K562 (cell line): ENCODE results near the gene NCAPG2. TPM values are rescaled to one million over a fixed set of nuclear protein-coding genes. Genes with fewer than 3 reads are reported as not detected.
"Not testable (repeated sequence)": the region's sequence is repeated elsewhere in the genome, so short reads cannot be mapped to it uniquely, and the experiment has no call there.

Source experiments
- JUN ChIP-seq, 2 experiments: sonication (generic) in 1 of 2; formaldehyde crosslinking in 1 of 2; IDR thresholded peaks; 2 replicates each; pipeline versions ENCODE4 v1.6.1 to v1.8.0; 2012 to 2022; ENCODE audit warnings: borderline replicate concordance in 2 of 2, mild to moderate bottlenecking in 2 of 2, improper control_type of control experiment in 1 of 2, low read depth in 1 of 2, low read length in 1 of 2, missing genetic modification reagents in 1 of 2
- LARP7 ChIP-seq: fragments of 450-650 bp; IDR thresholded peaks from 2 replicates; pipeline ENCODE4 v1.6.1; 2016
- ZC3H4 ChIP-seq: sonication (generic); formaldehyde crosslinking; IDR thresholded peaks from 2 replicates; pipeline ENCODE4 v1.9.0; 2021; ENCODE audit warnings: missing genetic modification reagents, borderline replicate concordance
- polyA plus RNA-seq, 8 experiments: library from polyadenylated mRNA; depleted of rRNA in 4 of 8; stranded (reverse) in 5 of 8; unstranded in 3 of 8; fragments of >200 nt; fragmentation: Nextera tagmentation in 2 of 8; fragmentation: Illumina TruSeq in 1 of 8; extraction: Ambion mirVana in 2 of 8; extraction: Trizol in 1 of 8; gene quantifications; 2 replicates each; pipeline versions ENCODE4 v1.2.1 to v1.2.3, GENCODE V29; 2011 to 2014; ENCODE audit warnings: inconsistent platforms in 1 of 8, missing spikeins in 1 of 8
- total RNA-seq, 7 experiments: library from RNA; depleted of rRNA in 6 of 7; stranded (reverse); fragments of >200 nt in 6 of 7; fragmentation: Illumina TruSeq in 2 of 7; extraction: Trizol in 2 of 7; gene quantifications; 2 replicates each; pipeline versions ENCODE4 v1.2.1 to v1.2.3, GENCODE V29; 2011 to 2021; ENCODE audit warnings: low replicate concordance in 1 of 7
- TF ChIP-seq, protein P1 (sequence below): sonication (generic); formaldehyde crosslinking; IDR thresholded peaks from 2 replicates; pipeline ENCODE4 v1.8.0; 2023; ENCODE audit warnings: missing genetic modification reagents, mild to moderate bottlenecking, borderline replicate concordance

The NCAPG2 gene
- total and polyA plus RNA-seq, 9 of the 15 experiments (the other 6 are each of a cell fraction or from before 2014, with no cell fraction given), result 21.5 to 127 (median 86.1) TPM

DNA sequence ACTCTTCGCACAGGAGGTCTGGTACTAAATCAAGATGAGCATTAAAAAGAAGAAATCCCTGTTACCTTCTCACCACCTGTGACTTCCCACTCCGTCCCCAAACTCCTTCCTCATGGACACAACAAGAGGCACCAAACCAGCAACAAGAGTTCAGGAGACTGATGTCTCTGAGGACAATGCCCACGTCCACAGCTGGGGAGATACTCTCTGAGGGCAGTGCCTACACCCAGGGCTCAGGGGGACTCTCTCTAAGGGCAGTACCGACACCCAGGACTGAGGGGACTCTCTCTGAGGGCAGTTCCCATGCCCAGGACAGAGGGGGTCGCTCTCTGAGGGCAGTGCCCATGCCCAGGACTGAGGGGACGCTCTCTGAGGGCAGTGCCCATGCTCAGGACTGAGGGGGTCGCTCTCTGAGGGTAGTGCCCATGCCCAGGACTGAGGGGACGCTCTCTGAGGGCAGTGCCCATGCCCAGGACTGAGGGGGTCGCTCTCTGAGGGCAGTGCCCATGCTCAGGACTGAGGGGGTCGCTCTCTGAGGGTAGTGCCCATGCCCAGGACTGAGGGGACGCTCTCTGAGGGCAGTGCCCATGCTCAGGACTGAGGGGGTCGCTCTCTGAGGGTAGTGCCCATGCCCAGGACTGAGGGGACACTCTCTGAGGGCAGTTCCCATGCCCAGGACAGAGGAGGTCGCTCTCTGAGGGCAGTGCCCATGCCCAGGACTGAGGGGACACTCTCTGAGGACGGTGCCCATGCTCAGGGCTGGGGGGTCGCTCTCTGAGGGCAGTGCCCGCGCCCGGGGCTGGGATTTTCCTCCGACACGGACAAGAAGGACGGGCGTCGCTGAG is 703 bp downstream of the NCAPG2 start (continued):
- TF ChIP-seq JUN (IDR thresholded peaks at IDR 0.05; ENCODE audit: borderline replicate concordance, low read depth, low read length), result not testable (repeated sequence)
- TF ChIP-seq JUN (CRISPR knock-in tag; IDR thresholded peaks at IDR 0.05; ENCODE audit: borderline replicate concordance) (0 out of 2 replicates have a peak, but pooled peaks have one; percentile 43), LARP7 (0 out of 2 replicates have a peak, but pooled peaks have one; percentile 60), ZC3H4 (peak; percentile 95)
- TF ChIP-seq, protein P1, sequence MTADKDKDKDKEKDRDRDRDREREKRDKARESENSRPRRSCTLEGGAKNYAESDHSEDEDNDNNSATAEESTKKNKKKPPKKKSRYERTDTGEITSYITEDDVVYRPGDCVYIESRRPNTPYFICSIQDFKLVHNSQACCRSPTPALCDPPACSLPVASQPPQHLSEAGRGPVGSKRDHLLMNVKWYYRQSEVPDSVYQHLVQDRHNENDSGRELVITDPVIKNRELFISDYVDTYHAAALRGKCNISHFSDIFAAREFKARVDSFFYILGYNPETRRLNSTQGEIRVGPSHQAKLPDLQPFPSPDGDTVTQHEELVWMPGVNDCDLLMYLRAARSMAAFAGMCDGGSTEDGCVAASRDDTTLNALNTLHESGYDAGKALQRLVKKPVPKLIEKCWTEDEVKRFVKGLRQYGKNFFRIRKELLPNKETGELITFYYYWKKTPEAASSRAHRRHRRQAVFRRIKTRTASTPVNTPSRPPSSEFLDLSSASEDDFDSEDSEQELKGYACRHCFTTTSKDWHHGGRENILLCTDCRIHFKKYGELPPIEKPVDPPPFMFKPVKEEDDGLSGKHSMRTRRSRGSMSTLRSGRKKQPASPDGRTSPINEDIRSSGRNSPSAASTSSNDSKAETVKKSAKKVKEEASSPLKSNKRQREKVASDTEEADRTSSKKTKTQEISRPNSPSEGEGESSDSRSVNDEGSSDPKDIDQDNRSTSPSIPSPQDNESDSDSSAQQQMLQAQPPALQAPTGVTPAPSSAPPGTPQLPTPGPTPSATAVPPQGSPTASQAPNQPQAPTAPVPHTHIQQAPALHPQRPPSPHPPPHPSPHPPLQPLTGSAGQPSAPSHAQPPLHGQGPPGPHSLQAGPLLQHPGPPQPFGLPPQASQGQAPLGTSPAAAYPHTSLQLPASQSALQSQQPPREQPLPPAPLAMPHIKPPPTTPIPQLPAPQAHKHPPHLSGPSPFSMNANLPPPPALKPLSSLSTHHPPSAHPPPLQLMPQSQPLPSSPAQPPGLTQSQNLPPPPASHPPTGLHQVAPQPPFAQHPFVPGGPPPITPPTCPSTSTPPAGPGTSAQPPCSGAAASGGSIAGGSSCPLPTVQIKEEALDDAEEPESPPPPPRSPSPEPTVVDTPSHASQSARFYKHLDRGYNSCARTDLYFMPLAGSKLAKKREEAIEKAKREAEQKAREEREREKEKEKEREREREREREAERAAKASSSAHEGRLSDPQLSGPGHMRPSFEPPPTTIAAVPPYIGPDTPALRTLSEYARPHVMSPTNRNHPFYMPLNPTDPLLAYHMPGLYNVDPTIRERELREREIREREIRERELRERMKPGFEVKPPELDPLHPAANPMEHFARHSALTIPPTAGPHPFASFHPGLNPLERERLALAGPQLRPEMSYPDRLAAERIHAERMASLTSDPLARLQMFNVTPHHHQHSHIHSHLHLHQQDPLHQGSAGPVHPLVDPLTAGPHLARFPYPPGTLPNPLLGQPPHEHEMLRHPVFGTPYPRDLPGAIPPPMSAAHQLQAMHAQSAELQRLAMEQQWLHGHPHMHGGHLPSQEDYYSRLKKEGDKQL (CRISPR knock-in tag), result peak; percentile 52; the same call in 1 of the 2 replicates
